Common myeloid progenitor, CD34-positive (primary cell): Measurements from ENCODE around the gene SYTL1.

Experiments used
- CTCF ChIA-PET: fragments of 350-600 bp; sonication (Branson Sonifier 250); formaldehyde crosslinking; loops from one replicate; lab custom pipeline; 2021; ENCODE audit warnings: antibody characterized with exemption; lab: Charles Lee
- POLR2A ChIA-PET: fragments of 350-600 bp; sonication (Branson Sonifier 250); formaldehyde crosslinking; loops from one replicate; lab custom pipeline; 2021; ENCODE audit warnings: antibody characterized with exemption; lab: Charles Lee
- DNase-seq, 3 donors: peaks; one replicate each; pipeline versions ENCODE4 v3.0.0 to v3.0.0-alpha.2; 2013
- H3K27ac ChIP-seq, 2 experiments: 1 replicate in 1 of 2; 2 replicates in 1 of 2; pipeline ENCODE4 v1.7.0; 2013; ENCODE audit warnings: inconsistent platforms in 2 of 2, low read length in 2 of 2, mild to moderate bottlenecking in 2 of 2, low read depth in 1 of 2, moderate library complexity in 1 of 2; ENCODE audit not compliant: severe bottlenecking in 2 of 2, insufficient read depth in 1 of 2, poor library complexity in 1 of 2
- H3K27me3 ChIP-seq, 5 experiments: replicated peaks in 2 of 5; 1 replicate in 3 of 5; 2 replicates in 2 of 5; pipeline versions ENCODE4 v1.6.1 to v1.7.0; 2013; ENCODE audit warnings: low read length in 4 of 5, mild to moderate bottlenecking in 2 of 5, moderate library complexity in 2 of 5, inconsistent platforms in 1 of 5; ENCODE audit not compliant: insufficient read depth in 5 of 5, control insufficient read depth in 4 of 5
- H3K36me3 ChIP-seq, 4 experiments: 1 replicate in 2 of 4; 2 replicates in 2 of 4; pipeline versions ENCODE4 v1.6.1 to v1.7.0; 2013; ENCODE audit warnings: low read length in 3 of 4, control low read depth in 1 of 4, mild to moderate bottlenecking in 1 of 4; ENCODE audit not compliant: control insufficient read depth in 4 of 4, insufficient read depth in 4 of 4
- H3K4me1 ChIP-seq, 4 experiments: 1 replicate in 3 of 4; 2 replicates in 1 of 4; pipeline versions ENCODE4 v1.6.1 to v1.7.1; 2013; ENCODE audit warnings: low read length in 3 of 4, mild to moderate bottlenecking in 3 of 4, control low read depth in 1 of 4, inconsistent platforms in 1 of 4, moderate library complexity in 1 of 4; ENCODE audit not compliant: control insufficient read depth in 4 of 4, insufficient read depth in 4 of 4; ENCODE audit errors: control extremely low read depth in 1 of 4
- H3K4me3 ChIP-seq, 7 experiments: 1 replicate in 4 of 7; 2 replicates in 3 of 7; pipeline versions ENCODE4 v1.5.1 to v1.7.0; 2013; ENCODE audit warnings: mild to moderate bottlenecking in 7 of 7, low read length in 6 of 7, moderate library complexity in 6 of 7, inconsistent platforms in 2 of 7, low read depth in 2 of 7, control low read depth in 1 of 7; ENCODE audit not compliant: insufficient read depth in 4 of 7, control insufficient read depth in 1 of 7; ENCODE audit errors: extremely low read depth in 1 of 7
- H3K9me3 ChIP-seq, 5 experiments: 1 replicate in 4 of 5; 2 replicates in 1 of 5; pipeline versions ENCODE4 v1.6.1 to v1.7.1; 2013; ENCODE audit warnings: low read length in 4 of 5, mild to moderate bottlenecking in 2 of 5, inconsistent platforms in 1 of 5, low read depth in 1 of 5, moderate library complexity in 1 of 5; ENCODE audit not compliant: control insufficient read depth in 4 of 5, insufficient read depth in 2 of 5; ENCODE audit errors: control extremely low read depth in 1 of 5
- WGBS: methylation state at CpG from one replicate; pipeline ENCODE4 v1.1.5; 2013; ENCODE audit not compliant: insufficient coverage; 5-methylcytosine and 5-hydroxymethylcytosine counted together

The SYTL1 gene

DNA sequence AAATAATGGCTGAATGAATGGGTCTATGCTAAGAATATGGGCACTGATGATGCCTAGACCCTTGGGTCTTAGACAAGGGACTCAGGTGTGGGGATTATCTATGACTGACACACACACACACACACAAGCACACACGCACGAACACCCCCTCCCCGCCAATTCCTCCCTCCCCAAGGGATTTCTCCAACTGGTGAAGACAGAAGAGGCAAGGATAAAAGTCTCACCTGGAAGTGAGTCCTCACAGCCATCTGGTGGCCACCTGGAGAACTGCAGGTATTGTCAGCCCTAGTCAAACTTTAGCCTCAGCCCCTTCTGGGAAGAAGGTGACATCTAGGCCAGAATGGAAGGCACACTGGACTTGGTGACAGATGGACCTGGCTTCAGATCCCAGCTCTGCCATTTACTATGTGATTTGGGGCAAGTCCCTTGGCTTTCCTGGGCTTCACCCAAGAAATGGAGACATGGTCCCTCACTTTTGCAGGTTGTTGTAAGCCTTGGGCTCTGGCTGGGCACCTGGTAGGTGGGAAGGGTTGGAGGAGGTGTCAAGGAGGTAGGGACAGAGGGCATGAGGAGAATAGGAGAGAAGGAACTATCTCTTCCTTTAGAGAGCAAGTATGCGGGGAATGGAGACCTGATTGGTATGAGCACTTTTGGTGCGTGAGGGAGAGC is 46.6 kb downstream of the SYTL1 start:
- POLR2A ChIA-PET: no interaction called here
- peaks cover 0 to 2% (median 0%) of the 10 kb centered on the region in 5 experiments for H3K27me3 ChIP-seq
- DNase-seq: peak; percentile 42 to 60 (median 54)
- H3K36me3 ChIP-seq: no peaks in the 10 kb centered on the region
- no peak overlapping the region for H3K4me3 ChIP-seq
- H3K4me1 ChIP-seq: peaks cover 2 to 25% (median 20%) of the 10 kb centered on the region in 4 experiments
- no peaks in the 10 kb centered on the region for H3K9me3 ChIP-seq
- H3K27ac ChIP-seq: no peak overlapping the region
- 100% methylated on average over 1 of the region's 5 CpGs for WGBS
- CTCF ChIA-PET: interaction anchor here (0.9 to 10.9 kb wide), 16 partner anchors 12 to 90 kb away, joined by 3 to 166 read pairs (median 5); partner anchors contain the start of gene MAP3K6

DNA sequence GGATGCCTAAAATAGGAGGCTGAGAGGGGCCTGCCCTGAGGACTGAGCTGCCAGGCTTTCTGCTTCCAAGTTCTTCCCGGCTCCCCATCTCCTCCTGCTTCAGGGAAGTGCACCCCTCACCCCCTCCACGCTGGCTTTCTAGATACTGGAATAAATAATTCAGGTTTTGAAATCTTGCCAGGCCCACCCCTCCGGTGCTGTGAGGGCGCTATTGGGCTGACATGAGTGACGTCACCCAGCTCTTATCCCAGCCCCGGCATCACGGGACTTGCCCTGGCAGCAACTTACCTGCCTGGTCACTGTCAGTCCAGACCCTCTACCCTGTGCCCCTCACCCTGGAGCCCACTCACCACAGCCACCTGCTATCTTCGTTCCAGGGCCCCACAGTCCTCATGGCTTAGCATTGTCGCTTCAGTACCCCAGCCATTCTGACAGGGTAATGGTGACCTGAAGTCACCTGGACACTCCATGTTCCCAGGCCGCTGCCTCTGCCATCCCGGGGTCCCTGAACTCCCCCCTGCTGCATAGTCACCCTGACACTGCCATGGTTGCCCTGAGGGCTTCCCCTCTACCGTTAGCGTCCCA is 49.8 kb downstream of the SYTL1 start:
- H3K27ac ChIP-seq: no peak overlapping the region
- ChIA-PET POLR2A (interaction anchor here (0.7 kb wide), 1 partner anchor 91 kb away, joined by 3 read pairs; no protein-coding TSS in a partner anchor), CTCF (interaction anchor here (0.7 to 10.9 kb wide), 14 partner anchors 10 to 291 kb away, joined by 3 to 166 read pairs (median 6); partner anchors contain the start of gene MAP3K6)
- H3K9me3 ChIP-seq: no peaks in the 10 kb centered on the region
- peak overlapping the region in 5 of 7 experiments; percentile 39 to 78 (median 72) for H3K4me3 ChIP-seq
- DNase-seq: peak in 2 of 3 donors; percentile 64 to 67
- peaks cover 0 to 2% (median 0%) of the 10 kb centered on the region in 5 experiments for H3K27me3 ChIP-seq
- 17% methylated on average over 12 of the region's 13 CpGs for WGBS
- no peaks in the 10 kb centered on the region for H3K36me3 ChIP-seq
- peaks cover 2 to 24% (median 18%) of the 10 kb centered on the region in 4 experiments for H3K4me1 ChIP-seq

DNA sequence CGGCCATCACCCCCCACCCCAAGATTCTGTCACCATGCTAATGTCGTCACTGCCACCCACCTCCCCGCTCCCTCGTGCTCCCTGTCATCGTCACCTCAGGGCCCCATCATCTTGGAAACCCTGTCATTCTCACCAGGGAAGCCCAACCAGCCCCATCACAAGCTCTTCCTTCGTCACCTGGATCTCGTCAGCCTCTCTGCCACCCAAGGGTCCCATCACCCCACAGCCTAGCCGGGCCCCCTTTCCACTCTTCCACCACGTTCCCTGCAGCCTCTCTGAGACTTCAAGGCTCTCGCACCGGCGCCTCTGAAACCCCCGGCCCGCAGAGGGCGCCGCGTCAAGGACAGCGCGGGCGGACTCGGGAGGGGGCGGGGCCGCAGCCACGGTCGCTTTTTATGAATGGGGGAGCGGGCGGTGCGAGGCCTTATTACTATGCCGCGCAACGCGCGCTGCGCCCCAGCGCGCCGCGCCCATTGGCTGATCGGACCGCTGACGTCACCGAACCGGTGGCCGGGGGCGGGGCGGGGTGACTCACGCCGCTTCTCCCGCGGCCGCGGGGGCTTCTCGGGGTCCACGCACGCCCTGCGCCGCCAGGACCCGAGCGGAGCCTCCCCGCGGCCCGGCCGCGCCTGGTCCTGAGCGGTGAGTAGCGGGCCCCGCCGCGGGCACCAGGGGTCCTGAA is 50.4 kb downstream of the SYTL1 start, which contains the start of gene GPR3:
Gene GPR3 (plus strand): TSS at position 527 of the 682 bp plus-strand sequence. CDS start 1,177 bp downstream, outside the sequence.
- CTCF ChIA-PET: interaction anchor here (0.7 to 10.9 kb wide), 9 partner anchors 9 to 94 kb away, joined by 3 to 166 read pairs (median 9); no protein-coding TSS in a partner anchor
- Histone ChIP-seq H3K36me3 (no peaks in the 10 kb centered on the region), H3K9me3 (no peaks in the 10 kb centered on the region), H3K4me3 (peak within 1 kb of the TSS; percentile 19 to 78 (median 72)), H3K27ac (no peak within 1 kb of the TSS), H3K27me3 (no peaks in the 10 kb centered on the region), H3K4me1 (peaks cover 2 to 24% (median 18%) of the 10 kb centered on the region in 4 experiments)
- under 1% methylated on average over 61 of the region's 69 CpGs for WGBS
- POLR2A ChIA-PET: no interaction called here
- DNase-seq: peak; percentile 93 to 96 (median 95)

GRCh38 chr1:27392778-27393635 is 51.2 kb downstream of the SYTL1 start:
- H3K27ac ChIP-seq: no peak overlapping the region
- no peak for DNase-seq
- no peaks in the 10 kb centered on the region for H3K27me3 ChIP-seq
- ChIA-PET POLR2A (no interaction called here), CTCF (interaction anchor here (0.6 to 11.9 kb wide), 5 partner anchors 26 to 209 kb away, joined by 3 to 238 read pairs (median 4); partner anchors contain the start of gene MAP3K6)
- no peaks in the 10 kb centered on the region for H3K9me3 ChIP-seq
- peaks cover 2 to 24% (median 18%) of the 10 kb centered on the region in 4 experiments for H3K4me1 ChIP-seq
- H3K4me3 ChIP-seq: peak overlapping the region; percentile 19 to 78 (median 72)
- H3K36me3 ChIP-seq: no peaks in the 10 kb centered on the region
- WGBS: 32% methylated on average over 23 of the region's 30 CpGs

GRCh38 chr1:27393641-27394281 is 51.9 kb downstream of the SYTL1 start:
- DNase-seq: no peak
- Histone ChIP-seq H3K36me3 (no peaks in the 10 kb centered on the region), H3K9me3 (no peaks in the 10 kb centered on the region), H3K27ac (no peak overlapping the region), H3K4me1 (peaks cover 2 to 24% (median 18%) of the 10 kb centered on the region in 4 experiments), H3K27me3 (no peaks in the 10 kb centered on the region), H3K4me3 (no peak overlapping the region)
- WGBS: 97% methylated on average over 14 of the region's 18 CpGs
- CTCF ChIA-PET: interaction anchor here (0.6 to 11.9 kb wide), 7 partner anchors 27 to 208 kb away, joined by 3 to 238 read pairs (median 4); partner anchors contain the start of gene MAP3K6
- POLR2A ChIA-PET: no interaction called here

DNA sequence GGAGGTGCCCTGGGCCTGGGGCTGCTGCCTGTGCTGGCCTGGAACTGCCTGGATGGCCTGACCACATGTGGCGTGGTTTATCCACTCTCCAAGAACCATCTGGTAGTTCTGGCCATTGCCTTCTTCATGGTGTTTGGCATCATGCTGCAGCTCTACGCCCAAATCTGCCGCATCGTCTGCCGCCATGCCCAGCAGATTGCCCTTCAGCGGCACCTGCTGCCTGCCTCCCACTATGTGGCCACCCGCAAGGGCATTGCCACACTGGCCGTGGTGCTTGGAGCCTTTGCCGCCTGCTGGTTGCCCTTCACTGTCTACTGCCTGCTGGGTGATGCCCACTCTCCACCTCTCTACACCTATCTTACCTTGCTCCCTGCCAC is 52.4 kb downstream of the SYTL1 start:
- H3K36me3 ChIP-seq: no peaks in the 10 kb centered on the region
- no peaks in the 10 kb centered on the region for H3K9me3 ChIP-seq
- H3K27ac ChIP-seq: no peak overlapping the region
- CTCF ChIA-PET: interaction anchor here (0.6 to 11.9 kb wide), 20 partner anchors 12 to 225 kb away, joined by 3 to 238 read pairs (median 7); partner anchors contain the start of genes MAP3K6 and SYTL1
- 99% methylated on average over 9 of the region's 9 CpGs for WGBS
- POLR2A ChIA-PET: no interaction called here
- H3K4me1 ChIP-seq: peaks cover 2 to 24% (median 20%) of the 10 kb centered on the region in 4 experiments
- H3K4me3 ChIP-seq: no peak overlapping the region
- DNase-seq: no peak
- no peaks in the 10 kb centered on the region for H3K27me3 ChIP-seq
